Measurements from ENCODE around the gene TMEM259.

TMEM259 gene

DNA sequence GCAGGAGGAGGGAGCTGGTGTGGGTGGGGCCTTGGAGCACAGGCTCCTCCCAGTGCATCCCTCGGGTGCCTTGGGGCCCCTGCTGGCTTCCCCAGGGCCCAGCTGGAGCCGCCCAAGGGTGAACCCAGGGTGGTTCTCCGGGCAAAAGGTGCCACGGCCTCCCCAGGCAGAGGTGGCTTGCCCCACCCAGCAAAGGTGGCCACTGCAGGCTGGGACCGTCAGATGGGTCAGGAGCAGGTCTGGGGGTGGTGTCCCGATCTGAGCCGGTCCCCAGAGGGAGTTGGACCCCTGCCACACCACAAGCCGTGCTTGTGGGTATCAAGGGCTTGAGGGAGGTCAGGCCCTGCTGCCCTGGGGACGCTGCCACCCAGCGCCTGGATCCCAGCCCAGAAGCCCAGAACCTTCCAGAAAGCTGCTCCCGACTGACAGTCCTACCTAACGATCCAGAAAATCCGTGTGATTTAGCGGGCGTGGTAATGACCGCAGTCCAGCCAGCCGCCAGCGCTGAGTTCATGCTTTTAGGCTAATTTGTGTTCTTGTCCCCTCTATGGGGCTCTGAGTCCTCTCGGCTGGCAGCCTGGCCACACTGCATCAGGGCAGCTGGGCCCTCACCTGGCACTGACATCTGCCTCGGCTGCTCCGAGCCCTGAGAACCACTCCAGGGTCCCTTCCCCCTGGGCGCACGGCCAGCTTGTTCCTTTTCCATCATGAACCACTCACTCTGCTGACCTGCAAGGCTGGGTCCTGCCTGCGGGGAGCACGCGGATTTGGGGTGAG lies 25.7 kb downstream of the TMEM259 start:
- TF ChIP-seq, protein P1, sequence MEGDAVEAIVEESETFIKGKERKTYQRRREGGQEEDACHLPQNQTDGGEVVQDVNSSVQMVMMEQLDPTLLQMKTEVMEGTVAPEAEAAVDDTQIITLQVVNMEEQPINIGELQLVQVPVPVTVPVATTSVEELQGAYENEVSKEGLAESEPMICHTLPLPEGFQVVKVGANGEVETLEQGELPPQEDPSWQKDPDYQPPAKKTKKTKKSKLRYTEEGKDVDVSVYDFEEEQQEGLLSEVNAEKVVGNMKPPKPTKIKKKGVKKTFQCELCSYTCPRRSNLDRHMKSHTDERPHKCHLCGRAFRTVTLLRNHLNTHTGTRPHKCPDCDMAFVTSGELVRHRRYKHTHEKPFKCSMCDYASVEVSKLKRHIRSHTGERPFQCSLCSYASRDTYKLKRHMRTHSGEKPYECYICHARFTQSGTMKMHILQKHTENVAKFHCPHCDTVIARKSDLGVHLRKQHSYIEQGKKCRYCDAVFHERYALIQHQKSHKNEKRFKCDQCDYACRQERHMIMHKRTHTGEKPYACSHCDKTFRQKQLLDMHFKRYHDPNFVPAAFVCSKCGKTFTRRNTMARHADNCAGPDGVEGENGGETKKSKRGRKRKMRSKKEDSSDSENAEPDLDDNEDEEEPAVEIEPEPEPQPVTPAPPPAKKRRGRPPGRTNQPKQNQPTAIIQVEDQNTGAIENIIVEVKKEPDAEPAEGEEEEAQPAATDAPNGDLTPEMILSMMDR (conservative IDR thresholded peaks at IDR 0.05; ENCODE audit: low read depth, low read length) = no peak
- no peak for DNase-seq (ENCODE audit: low read depth)
- no peak overlapping the region for H3K4me3 ChIP-seq (ENCODE audit: low read depth, low read length)

DNA sequence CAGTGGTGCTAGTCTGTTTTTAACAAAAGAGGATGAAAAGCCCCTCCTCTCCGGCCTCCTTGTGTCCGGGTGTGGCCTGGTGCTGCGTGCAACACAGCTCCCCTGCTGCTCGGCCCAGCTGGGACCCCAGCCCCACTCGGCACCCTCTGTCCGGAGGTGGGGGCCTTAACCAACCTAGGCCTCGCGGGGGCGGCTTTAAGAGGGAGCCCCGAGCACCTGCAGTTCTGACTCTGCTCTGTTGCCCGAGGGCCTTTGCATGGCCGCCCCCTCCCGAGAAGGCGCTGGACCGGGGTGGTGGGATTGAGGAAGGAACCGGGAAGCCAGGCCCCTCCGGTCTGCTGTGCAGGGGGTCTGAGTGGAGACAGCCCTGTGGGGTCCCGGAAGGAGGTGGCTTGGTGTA lies 26.4 kb downstream of the TMEM259 start:
- DNase-seq (ENCODE audit: low read depth) = no peak
- H3K4me3 ChIP-seq (ENCODE audit: low read depth, low read length) = no peak overlapping the region
- TF ChIP-seq, protein P1 (conservative IDR thresholded peaks at IDR 0.05; ENCODE audit: low read depth, low read length) = no peak

DNA sequence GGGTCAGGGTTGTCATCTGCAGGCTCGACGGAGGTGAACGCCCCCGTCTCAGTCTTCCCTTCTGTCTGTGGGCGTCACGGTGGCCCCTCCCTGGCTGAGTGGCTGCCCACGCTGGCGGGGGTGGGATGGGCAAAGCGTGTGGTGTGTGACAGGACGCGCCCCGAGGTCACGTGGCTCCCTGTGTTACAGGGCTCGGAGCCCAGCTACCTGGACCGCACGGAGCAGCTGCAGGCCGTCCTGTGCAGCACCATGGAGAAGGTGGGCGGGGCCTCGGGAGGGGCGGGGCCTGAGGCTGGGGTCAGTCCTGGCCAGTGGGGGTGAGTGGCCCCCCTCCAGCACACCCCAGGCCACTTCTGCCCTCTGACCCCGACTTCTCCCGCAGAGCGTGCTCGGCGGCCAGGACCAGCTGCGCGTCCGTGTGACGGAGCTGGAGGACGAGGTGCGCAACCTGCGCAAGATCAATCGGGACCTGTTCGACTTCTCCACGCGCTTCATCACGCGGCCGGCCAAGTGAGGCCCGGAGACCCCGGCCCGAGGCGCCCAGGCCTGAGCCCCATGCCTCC lies 27.0 kb downstream of the TMEM259 start:
- DNase-seq (ENCODE audit: low read depth) = no peak
- H3K4me3 ChIP-seq (ENCODE audit: low read depth, low read length) = no peak overlapping the region
- TF ChIP-seq, protein P1 (conservative IDR thresholded peaks at IDR 0.05; ENCODE audit: low read depth, low read length) = no peak

DNA sequence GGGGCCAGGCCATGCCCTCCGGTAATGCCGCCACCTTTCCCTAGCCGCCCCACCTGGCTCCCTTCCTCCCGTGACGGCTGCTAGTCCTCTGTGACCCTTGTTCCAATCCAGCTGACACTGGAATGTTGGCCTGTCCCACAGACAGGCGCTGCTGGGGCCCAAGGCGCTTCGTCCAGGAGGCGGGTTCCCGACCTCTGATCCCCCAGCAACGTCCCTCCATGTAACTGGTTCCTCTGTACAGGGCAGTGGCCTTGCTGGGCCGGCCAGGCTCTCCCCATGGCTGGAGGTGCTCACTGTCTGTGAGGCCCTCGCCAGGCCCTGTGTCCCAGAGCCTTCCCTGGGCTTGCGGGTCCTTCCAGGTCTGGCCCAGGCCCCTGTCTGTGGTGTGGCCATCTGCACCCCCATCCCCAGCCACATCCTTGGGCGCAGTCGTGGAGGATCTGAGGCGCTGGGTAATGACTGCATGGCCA lies 27.5 kb downstream of the TMEM259 start:
- TF ChIP-seq, protein P1 (conservative IDR thresholded peaks at IDR 0.05; ENCODE audit: low read depth, low read length) = no peak
- no peak overlapping the region for H3K4me3 ChIP-seq (ENCODE audit: low read depth, low read length)
- DNase-seq (ENCODE audit: low read depth) = no peak

DNA sequence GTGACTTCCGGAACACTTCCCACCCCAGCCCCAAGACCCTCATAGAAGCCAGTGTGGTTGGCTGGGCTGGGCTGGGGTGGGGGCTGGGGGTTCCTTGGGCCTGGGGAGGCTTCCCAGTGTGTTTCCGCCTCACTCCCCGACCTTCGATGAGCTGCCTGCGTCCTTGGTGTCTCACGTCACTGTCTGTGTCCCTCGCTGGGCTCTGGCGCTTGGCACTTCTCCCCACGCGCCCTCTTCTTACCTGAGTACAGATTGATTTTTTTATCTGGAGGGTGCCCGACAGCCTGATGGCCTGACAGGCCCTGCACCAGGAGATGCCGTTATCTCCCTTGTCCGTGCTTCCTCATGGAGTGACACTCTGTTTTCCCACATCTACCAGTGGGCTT lies 28.3 kb downstream of the TMEM259 start:
- TF ChIP-seq, protein P1 (conservative IDR thresholded peaks at IDR 0.05; ENCODE audit: low read depth, low read length) = no peak
- no peak overlapping the region for H3K4me3 ChIP-seq (ENCODE audit: low read depth, low read length)

DNA sequence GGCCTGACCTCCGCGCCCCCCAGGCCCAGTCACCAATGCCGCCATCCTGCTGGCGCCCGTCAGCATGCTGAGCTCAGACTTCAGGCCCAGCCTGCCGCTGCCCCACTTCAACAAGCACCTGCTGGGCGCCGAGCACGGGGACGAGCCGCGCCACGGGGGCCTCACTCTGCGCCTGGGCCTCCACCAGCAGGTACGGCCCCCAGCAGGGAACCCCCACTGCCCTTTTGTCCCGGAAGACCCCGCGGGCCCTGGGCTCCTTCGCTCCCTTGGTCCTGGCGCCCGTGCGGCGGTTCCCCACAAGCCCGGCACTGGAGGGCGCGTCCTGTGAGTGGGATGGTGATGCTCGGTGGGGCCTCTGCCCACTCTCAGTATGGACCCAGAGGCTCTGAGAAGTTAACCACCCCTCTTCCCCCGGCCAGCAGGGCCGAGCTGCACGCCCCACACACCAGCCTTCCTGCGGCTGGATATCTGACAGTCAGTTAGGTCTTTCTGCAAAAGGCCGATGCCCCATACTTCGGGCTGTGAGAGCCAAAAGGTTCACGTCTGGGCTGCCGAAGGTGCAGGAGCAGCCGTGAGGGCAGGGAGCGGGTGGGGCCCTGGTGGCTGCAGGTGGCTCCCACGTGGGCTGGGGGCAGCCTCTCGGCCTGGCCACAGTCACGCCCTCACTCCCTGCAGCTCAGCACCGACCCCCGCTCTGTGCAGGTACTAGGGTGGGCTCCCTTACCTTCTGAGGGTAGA lies 28.8 kb downstream of the TMEM259 start:
- TF ChIP-seq, protein P1 (conservative IDR thresholded peaks at IDR 0.05; ENCODE audit: low read depth, low read length) = no peak
- no peak for DNase-seq (ENCODE audit: low read depth)
- H3K4me3 ChIP-seq (ENCODE audit: low read depth, low read length) = no peak overlapping the region

More for the DNA sequence above, 28.3 kb downstream of the TMEM259 start:
- DNase-seq (ENCODE audit: low read depth) = no peak
